Tibial nerve (tissue), 4 donors: ENCODE results near the gene SFMBT2. TPM values are rescaled to one million over a fixed set of nuclear protein-coding genes. Genes with fewer than 3 reads are reported as not detected.

ENCODE experiments used
- DNase-seq, 2 donors: peaks; one replicate each; pipeline ENCODE4 v3.0.0-alpha.2; 2019; ENCODE audit warnings: low spot score in 2 of 2
- H3K27ac ChIP-seq, 4 donors: fragments of 200-600 bp; sonication (generic) in 3 of 4; one replicate each; pipeline ENCODE4 v1.5.1; 2017 to 2019; ENCODE audit warnings: mild to moderate bottlenecking in 1 of 4
- H3K27me3 ChIP-seq, 2 donors: fragments of 200-600 bp; sonication (generic) in 1 of 2; one replicate each; pipeline versions ENCODE4 v1.5.1 to v1.6.0; 2017 to 2019
- H3K36me3 ChIP-seq, 3 donors: fragments of 200-600 bp; sonication (generic); one replicate each; pipeline ENCODE4 v1.5.1; 2018 to 2019
- H3K4me1 ChIP-seq, 4 donors: fragments of 200-600 bp; sonication (generic) in 3 of 4; one replicate each; pipeline ENCODE4 v1.5.1; 2017 to 2019
- H3K4me3 ChIP-seq, 4 donors: fragments of 200-600 bp; sonication (generic) in 3 of 4; one replicate each; pipeline ENCODE4 v1.5.1; 2017 to 2019; ENCODE audit warnings: mild to moderate bottlenecking in 1 of 4, moderate library complexity in 1 of 4
- H3K9me3 ChIP-seq, 4 donors: fragments of 200-600 bp; sonication (generic) in 3 of 4; one replicate each; pipeline ENCODE4 v1.5.1; 2017 to 2019
- CTCF ChIP-seq, 5 experiments: fragments of 200-600 bp in 3 of 5; fragments of 450-650 bp in 2 of 5; sonication (generic) in 3 of 5; IDR thresholded peaks; one replicate each; pipeline ENCODE4 v1.5.1; 2016 to 2019; ENCODE audit warnings: antibody characterized with exemption in 5 of 5, mild to moderate bottlenecking in 3 of 5, moderate library complexity in 2 of 5
- EP300 ChIP-seq, 2 donors: sonication (generic); formaldehyde crosslinking; IDR thresholded peaks; one replicate each; pipeline ENCODE4 v1.6.1; 2017; ENCODE audit warnings: antibody characterized with exemption in 2 of 2, mild to moderate bottlenecking in 1 of 2
- POLR2A ChIP-seq, 2 donors: fragments of 450-650 bp; IDR thresholded peaks; one replicate each; pipeline ENCODE4 v1.6.1; 2017; ENCODE audit warnings: antibody characterized with exemption in 2 of 2, mild to moderate bottlenecking in 2 of 2, moderate library complexity in 2 of 2
- WGBS, 2 donors: methylation state at CpG; one replicate each; pipeline ENCODE4 v1.1.5; 2018; 5-methylcytosine and 5-hydroxymethylcytosine counted together
- total RNA-seq, 4 donors: library from RNA; depleted of rRNA; stranded (reverse); fragments of >200 nt; gene quantifications; one replicate each; pipeline ENCODE4 v1.1.0, GENCODE V29; 2016

Gene SFMBT2
- total RNA-seq, 4 donors from 2014 or later, result 10.2 to 24.0 (median 15.4) TPM

DNA sequence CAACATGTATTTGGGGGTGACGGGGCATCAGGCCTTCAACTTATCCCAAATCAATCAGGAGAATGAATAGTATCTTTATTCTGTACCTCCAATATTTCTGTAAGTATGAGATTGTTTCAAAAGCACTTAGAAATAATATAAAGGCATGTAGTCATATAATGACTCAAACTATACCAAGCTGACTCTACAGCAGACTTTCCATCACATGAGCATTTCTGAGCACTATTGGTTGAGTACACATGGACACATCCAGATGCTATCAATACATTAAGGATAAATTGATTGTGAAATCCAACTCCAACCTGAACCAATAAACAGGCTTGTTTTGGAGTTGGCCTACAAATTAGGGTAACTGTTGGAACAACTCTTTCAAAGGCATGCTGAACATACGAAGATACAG lies 229.4 kb downstream of the SFMBT2 start:
- Histone ChIP-seq H3K9me3 (no peaks in the 10 kb centered on the region), H3K4me1 (peaks cover 0 to 4% (median 0%) of the 10 kb centered on the region in 4 donors), H3K36me3 (peaks cover 0 to 38% (median 0%) of the 10 kb centered on the region in 3 donors), H3K4me3 (no peak overlapping the region), H3K27ac (no peak overlapping the region), H3K27me3 (no peaks in the 10 kb centered on the region)
- DNase-seq, result no peak
- 92 to 94% methylated on average over 2 of the region's 2 CpGs for WGBS, 2 donors
- TF ChIP-seq POLR2A (IDR thresholded peaks at IDR 0.05), result no peak
- no peak for TF ChIP-seq CTCF (IDR thresholded peaks at IDR 0.05)
- TF ChIP-seq EP300 (IDR thresholded peaks at IDR 0.05), result no peak

GRCh38 chr10:7179536-7179935 lies 231.3 kb downstream of the SFMBT2 start:
- H3K27ac ChIP-seq, result no peak overlapping the region
- peaks cover 0 to 51% (median 0%) of the 10 kb centered on the region in 3 donors for H3K36me3 ChIP-seq
- 87 to 88% methylated on average over 12 of the region's 12 CpGs for WGBS, 2 donors
- TF ChIP-seq POLR2A (IDR thresholded peaks at IDR 0.05) (no peak), CTCF (IDR thresholded peaks at IDR 0.05) (no peak), EP300 (IDR thresholded peaks at IDR 0.05) (no peak)
- DNase-seq, result no peak
- H3K4me3 ChIP-seq, result no peak overlapping the region
- H3K4me1 ChIP-seq, result no peaks in the 10 kb centered on the region
- no peaks in the 10 kb centered on the region for H3K9me3 ChIP-seq
- H3K27me3 ChIP-seq, result no peaks in the 10 kb centered on the region

GRCh38 chr10:7173948-7174347 lies 236.9 kb downstream of the SFMBT2 start:
- Histone ChIP-seq H3K4me3 (no peak overlapping the region), H3K27me3 (no peaks in the 10 kb centered on the region), H3K4me1 (no peaks in the 10 kb centered on the region), H3K27ac (no peak overlapping the region), H3K9me3 (no peaks in the 10 kb centered on the region), H3K36me3 (peaks cover 0 to 92% (median 10%) of the 10 kb centered on the region in 3 donors)
- 90 to 92% methylated on average over 9 to 10 of the region's 11 CpGs for WGBS, 2 donors
- DNase-seq, result no peak
- TF ChIP-seq EP300 (IDR thresholded peaks at IDR 0.05) (no peak), CTCF (IDR thresholded peaks at IDR 0.05) (no peak), POLR2A (IDR thresholded peaks at IDR 0.05) (no peak)

DNA sequence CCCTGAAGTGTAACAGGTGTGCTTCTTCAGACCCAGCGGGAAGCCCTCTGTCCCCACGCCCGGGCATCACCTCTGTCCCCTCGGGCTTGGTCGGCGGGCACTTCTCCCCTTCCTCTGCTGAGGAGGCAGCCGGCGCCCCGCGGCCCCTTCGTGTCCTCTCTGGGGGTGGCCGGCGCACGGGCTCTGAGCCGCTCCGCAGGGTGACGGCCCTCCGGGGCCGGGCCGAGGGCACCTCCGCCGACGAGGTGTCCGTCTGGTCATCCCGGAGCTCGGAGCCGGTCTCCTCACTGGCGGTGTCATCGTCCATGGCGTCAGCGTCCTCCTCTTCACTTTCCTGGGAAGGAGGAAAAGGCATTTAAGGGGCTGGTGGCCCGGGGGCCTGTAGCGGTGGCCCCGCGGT lies 239.0 kb downstream of the SFMBT2 start:
- no peak overlapping the region for H3K27ac ChIP-seq
- H3K4me1 ChIP-seq, result no peaks in the 10 kb centered on the region
- H3K4me3 ChIP-seq, result no peak overlapping the region
- WGBS, 2 donors, result 96 to 97% methylated on average over 33 of the region's 35 CpGs
- peaks cover 0 to 96% (median 10%) of the 10 kb centered on the region in 3 donors for H3K36me3 ChIP-seq
- H3K9me3 ChIP-seq, result no peaks in the 10 kb centered on the region
- DNase-seq, result no peak
- H3K27me3 ChIP-seq, result no peaks in the 10 kb centered on the region
- TF ChIP-seq POLR2A (IDR thresholded peaks at IDR 0.05), result no peak
- no peak for TF ChIP-seq EP300 (IDR thresholded peaks at IDR 0.05)
- TF ChIP-seq CTCF (IDR thresholded peaks at IDR 0.05), result no peak

- no peak overlapping the region for H3K27ac ChIP-seq
- 91 to 95% methylated on average over 24 of the region's 24 CpGs for WGBS, 2 donors
These were observed 240.1 kb downstream of the SFMBT2 start for GRCh38 chr10:7170626-7171322.

More at GRCh38 chr10:7170626-7171322, 240.1 kb downstream of the SFMBT2 start:
- Histone ChIP-seq H3K27me3 (no peaks in the 10 kb centered on the region), H3K4me1 (no peaks in the 10 kb centered on the region), H3K36me3 (peaks cover 0 to 93% (median 10%) of the 10 kb centered on the region in 3 donors), H3K4me3 (no peak overlapping the region), H3K9me3 (no peaks in the 10 kb centered on the region)
- TF ChIP-seq CTCF (IDR thresholded peaks at IDR 0.05) (no peak), EP300 (IDR thresholded peaks at IDR 0.05) (no peak), POLR2A (IDR thresholded peaks at IDR 0.05) (no peak)
- no peak for DNase-seq
